Superior temporal gyrus (tissue), 1 donor: ENCODE results near the gene CFLAR.
A peak's percentile ranks its signal among the peaks of the same experiment; 100 is the strongest.
"Not testable (repeated sequence)": the region's sequence is repeated elsewhere in the genome, so short reads cannot be mapped to it uniquely, and the experiment has no call there.

Source experiments
- DNase-seq: peaks from one replicate; pipeline ENCODE4 v3.0.0-alpha.2; 2016; ENCODE audit errors: extremely low spot score

Gene CFLAR

GRCh38 chr2:201118961-201119854, 3.2 kb downstream of the CFLAR start:
- DNase-seq = no peak

GRCh38 chr2:201122276-201122675, 6.3 kb downstream of the CFLAR start:
- DNase-seq = no peak

- DNase-seq = peak; percentile 33
Observed at GRCh38 chr2:201126308-201127151, 10.6 kb downstream of the CFLAR start.

GRCh38 chr2:201127152-201127511, 11.2 kb downstream of the CFLAR start:
- DNase-seq = no peak

GRCh38 chr2:201127570-201127969, 11.6 kb downstream of the CFLAR start:
- peak; percentile 88 for DNase-seq

GRCh38 chr2:201128033-201128432, 12.1 kb downstream of the CFLAR start:
- no peak for DNase-seq

- DNase-seq = no peak
Observed at GRCh38 chr2:201128933-201129505, 13.1 kb downstream of the CFLAR start.

GRCh38 chr2:201130524-201131186, 14.7 kb downstream of the CFLAR start:
- no peak for DNase-seq

- no peak for DNase-seq
Observed at GRCh38 chr2:201132518-201132917, 16.6 kb downstream of the CFLAR start.

- no peak for DNase-seq
Observed at GRCh38 chr2:201135386-201135785, 19.4 kb downstream of the CFLAR start.

GRCh38 chr2:201136889-201137321, 20.9 kb downstream of the CFLAR start:
- DNase-seq = no peak

- no peak for DNase-seq
Observed at GRCh38 chr2:201137505-201138400, 21.8 kb downstream of the CFLAR start.

- DNase-seq = no peak
Observed at GRCh38 chr2:201138401-201138970, 22.5 kb downstream of the CFLAR start.

- DNase-seq = not testable (repeated sequence)
Observed at GRCh38 chr2:201138986-201139781, 23.2 kb downstream of the CFLAR start.

GRCh38 chr2:201139836-201140604, 24.1 kb downstream of the CFLAR start:
- no peak for DNase-seq

- DNase-seq = no peak
Observed at GRCh38 chr2:201144101-201145051, 28.4 kb downstream of the CFLAR start.

GRCh38 chr2:201148434-201148990, 32.5 kb downstream of the CFLAR start:
- DNase-seq = no peak
